Measurements from ENCODE around the gene GRM8. TPM values are rescaled to one million over a fixed set of nuclear protein-coding genes. Genes with fewer than 3 reads are reported as not detected.

The GRM8 gene
- total RNA-seq, 3 donors from 2014 or later = not detected

DNA sequence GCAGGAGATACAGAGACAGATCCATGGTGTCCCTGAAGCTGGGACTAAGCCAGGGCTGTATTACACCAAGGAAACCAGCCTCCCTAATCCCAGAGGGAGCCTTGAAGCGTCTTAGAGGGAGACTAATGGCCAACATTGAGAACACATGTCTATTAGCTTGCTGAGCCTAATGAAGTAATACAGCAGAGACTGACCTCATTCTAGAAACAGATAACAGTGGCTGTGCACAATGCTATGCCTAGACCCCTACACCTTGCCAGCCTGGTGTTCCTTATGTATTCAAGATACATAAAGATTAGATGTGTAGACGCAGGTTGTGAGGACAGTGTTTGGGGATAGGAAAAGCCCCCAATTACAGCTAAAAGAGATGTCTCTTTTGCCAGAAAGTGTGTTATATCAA lies 19.1 kb downstream of the GRM8 start:
- H3K4me1 ChIP-seq = no peaks in the 10 kb centered on the region
- no peak overlapping the region for H3K4me3 ChIP-seq
- no peaks in the 10 kb centered on the region for H3K36me3 ChIP-seq
- TF ChIP-seq POLR2A (IDR thresholded peaks at IDR 0.05) (no peak), POLR2AphosphoS5 (IDR thresholded peaks at IDR 0.05) (no peak)
- TF ChIP-seq, protein P1, sequence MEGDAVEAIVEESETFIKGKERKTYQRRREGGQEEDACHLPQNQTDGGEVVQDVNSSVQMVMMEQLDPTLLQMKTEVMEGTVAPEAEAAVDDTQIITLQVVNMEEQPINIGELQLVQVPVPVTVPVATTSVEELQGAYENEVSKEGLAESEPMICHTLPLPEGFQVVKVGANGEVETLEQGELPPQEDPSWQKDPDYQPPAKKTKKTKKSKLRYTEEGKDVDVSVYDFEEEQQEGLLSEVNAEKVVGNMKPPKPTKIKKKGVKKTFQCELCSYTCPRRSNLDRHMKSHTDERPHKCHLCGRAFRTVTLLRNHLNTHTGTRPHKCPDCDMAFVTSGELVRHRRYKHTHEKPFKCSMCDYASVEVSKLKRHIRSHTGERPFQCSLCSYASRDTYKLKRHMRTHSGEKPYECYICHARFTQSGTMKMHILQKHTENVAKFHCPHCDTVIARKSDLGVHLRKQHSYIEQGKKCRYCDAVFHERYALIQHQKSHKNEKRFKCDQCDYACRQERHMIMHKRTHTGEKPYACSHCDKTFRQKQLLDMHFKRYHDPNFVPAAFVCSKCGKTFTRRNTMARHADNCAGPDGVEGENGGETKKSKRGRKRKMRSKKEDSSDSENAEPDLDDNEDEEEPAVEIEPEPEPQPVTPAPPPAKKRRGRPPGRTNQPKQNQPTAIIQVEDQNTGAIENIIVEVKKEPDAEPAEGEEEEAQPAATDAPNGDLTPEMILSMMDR (IDR thresholded peaks at IDR 0.05) = no peak
- no peaks in the 10 kb centered on the region for H3K27me3 ChIP-seq
- no peak for DNase-seq (ENCODE audit: low spot score in 2 of 2)
- H3K27ac ChIP-seq = no peak overlapping the region
- intact Hi-C loops (cut with DNase I; ENCODE audit: low total_unique reads) = no loop called here
- no peaks in the 10 kb centered on the region for H3K9me3 ChIP-seq

DNA sequence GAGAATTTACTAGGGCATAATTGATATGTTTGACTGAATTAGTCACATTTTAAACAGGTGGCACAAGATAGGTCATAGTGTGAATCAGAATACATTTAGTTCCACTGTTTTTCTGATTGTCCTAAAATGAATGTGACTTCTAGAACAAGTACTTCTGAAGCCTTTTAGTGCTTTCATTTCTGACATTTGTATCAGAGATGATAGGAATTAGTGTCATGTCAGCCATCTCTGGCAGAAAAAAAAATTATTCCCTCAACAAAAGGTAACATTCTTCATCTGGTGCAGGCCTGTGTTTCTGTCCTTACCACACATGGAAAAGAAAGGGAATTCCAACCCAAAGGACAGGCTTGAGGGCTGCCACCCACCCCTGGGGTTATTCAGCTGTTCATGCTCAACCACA lies 21.3 kb downstream of the GRM8 start:
- Histone ChIP-seq H3K27me3 (peaks cover 0 to 8% of the 10 kb centered on the region in 2 donors), H3K9me3 (no peaks in the 10 kb centered on the region), H3K4me1 (no peaks in the 10 kb centered on the region), H3K27ac (no peak overlapping the region), H3K4me3 (no peak overlapping the region), H3K36me3 (no peaks in the 10 kb centered on the region)
- TF ChIP-seq, protein P1 (IDR thresholded peaks at IDR 0.05) = no peak
- no peak for TF ChIP-seq POLR2AphosphoS5 (IDR thresholded peaks at IDR 0.05)
- TF ChIP-seq POLR2A (IDR thresholded peaks at IDR 0.05) = no peak
- intact Hi-C loops (cut with DNase I; ENCODE audit: low total_unique reads) = no loop called here
- DNase-seq (ENCODE audit: low spot score in 2 of 2) = no peak

DNA sequence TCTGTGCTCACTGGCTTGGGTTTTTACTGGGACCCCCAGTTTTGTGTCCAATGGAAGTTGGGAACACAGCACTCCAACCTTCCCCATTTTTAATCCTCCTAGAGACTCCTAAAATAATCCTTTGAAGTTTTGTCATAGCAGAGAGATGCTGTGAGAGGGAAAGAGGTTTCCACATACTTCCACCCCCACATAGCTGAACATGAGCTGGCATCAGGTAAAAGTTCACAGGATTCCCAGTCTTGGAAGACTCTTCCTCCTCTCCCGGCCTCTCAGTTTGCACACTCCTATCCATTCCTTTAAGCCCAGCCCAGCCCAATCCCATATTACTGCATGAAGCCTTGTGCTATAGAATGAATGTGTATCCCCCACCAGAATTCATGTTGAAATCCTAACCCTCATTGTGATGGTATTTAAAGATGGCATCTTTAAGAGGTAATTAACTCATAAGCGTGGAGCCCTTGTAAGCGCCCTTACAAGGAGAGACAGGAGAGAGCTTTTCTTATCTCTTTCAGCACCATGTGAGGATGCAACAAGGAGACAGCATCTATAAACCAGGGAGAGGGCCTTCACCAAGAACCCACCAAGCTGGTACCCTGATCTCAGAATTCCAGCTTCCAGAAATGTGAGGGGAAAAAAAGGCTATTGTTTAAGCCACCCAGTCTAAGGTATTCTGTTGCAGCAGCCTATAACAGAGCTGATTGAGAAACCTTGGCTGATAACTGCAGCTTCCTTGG lies 22.4 kb downstream of the GRM8 start:
- peaks cover 0 to 8% of the 10 kb centered on the region in 2 donors for H3K27me3 ChIP-seq
- H3K36me3 ChIP-seq = no peaks in the 10 kb centered on the region
- intact Hi-C loops (cut with DNase I; ENCODE audit: low total_unique reads) = no loop called here
- DNase-seq (ENCODE audit: low spot score in 2 of 2) = no peak
- no peak overlapping the region for H3K4me3 ChIP-seq
- H3K9me3 ChIP-seq = no peaks in the 10 kb centered on the region
- no peaks in the 10 kb centered on the region for H3K4me1 ChIP-seq
- TF ChIP-seq POLR2A (IDR thresholded peaks at IDR 0.05) = no peak
- TF ChIP-seq POLR2AphosphoS5 (IDR thresholded peaks at IDR 0.05) = no peak
- TF ChIP-seq, protein P1 (IDR thresholded peaks at IDR 0.05) = no peak
- no peak overlapping the region for H3K27ac ChIP-seq

DNA sequence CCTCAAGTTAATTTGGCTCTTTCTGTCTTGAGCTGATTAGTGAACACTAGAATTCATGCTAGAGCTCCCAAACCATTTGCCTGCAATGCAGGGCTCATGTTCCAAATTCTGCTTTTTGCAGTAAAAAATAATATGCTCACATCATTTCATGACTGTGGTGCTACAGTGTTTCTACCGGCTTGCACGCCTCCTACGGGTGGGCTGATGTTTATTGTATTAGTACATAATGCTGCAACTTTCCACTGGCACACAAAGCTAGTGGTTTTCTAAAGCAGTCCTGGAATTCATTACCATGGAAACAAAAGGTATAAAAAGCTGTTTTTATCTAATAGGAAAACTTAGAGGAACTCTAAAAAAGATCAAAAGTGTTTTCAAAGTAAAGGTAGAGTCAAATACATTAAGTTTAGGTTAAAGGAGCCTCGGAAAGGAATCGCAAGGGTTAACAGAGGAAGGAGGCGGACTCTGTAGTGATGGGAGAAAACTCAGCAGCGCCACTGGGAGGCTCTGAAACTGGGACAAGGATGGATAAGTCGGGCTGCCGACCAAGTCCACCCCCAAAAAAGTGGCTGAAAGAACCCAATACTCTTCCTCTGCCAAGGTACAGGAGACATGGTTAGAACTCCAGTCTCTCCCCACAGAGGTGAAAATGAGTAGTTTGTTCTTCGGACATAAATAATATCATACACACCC lies 25.9 kb downstream of the GRM8 start:
- no peak for DNase-seq (ENCODE audit: low spot score in 2 of 2)
- no peaks in the 10 kb centered on the region for H3K36me3 ChIP-seq
- TF ChIP-seq POLR2AphosphoS5 (IDR thresholded peaks at IDR 0.05) (no peak), POLR2A (IDR thresholded peaks at IDR 0.05) (no peak)
- TF ChIP-seq, protein P1 (IDR thresholded peaks at IDR 0.05) = no peak
- no peak overlapping the region for H3K4me3 ChIP-seq
- intact Hi-C loops (cut with DNase I; ENCODE audit: low total_unique reads) = no loop called here
- H3K9me3 ChIP-seq = no peaks in the 10 kb centered on the region
- no peak overlapping the region for H3K27ac ChIP-seq
- H3K27me3 ChIP-seq = peaks cover 0 to 16% of the 10 kb centered on the region in 2 donors
- H3K4me1 ChIP-seq = no peaks in the 10 kb centered on the region

DNA sequence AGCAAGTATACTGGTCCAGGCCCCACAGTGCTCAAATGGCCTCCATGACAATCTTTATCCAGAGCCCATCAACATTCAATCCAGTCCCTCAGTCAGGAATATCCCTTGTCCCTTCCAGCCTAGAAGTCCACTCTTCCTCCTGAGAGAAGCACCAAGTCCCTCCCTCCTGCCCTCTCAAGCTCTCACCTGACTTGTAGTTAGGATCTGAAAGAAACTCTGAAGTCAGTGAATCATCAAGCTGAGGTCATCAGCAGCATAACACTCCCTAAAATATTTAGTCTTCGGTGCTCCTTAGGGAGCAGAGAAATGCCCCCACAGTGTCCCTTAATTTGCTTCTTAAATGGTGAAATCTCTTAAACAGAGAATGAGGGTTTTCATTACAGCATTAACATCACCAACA lies 31.0 kb downstream of the GRM8 start:
- H3K4me1 ChIP-seq = no peaks in the 10 kb centered on the region

More for the DNA sequence above, 31.0 kb downstream of the GRM8 start:
- DNase-seq (ENCODE audit: low spot score in 2 of 2) = no peak
- no peak overlapping the region for H3K4me3 ChIP-seq
- no peaks in the 10 kb centered on the region for H3K36me3 ChIP-seq
- TF ChIP-seq POLR2AphosphoS5 (IDR thresholded peaks at IDR 0.05) (no peak), POLR2A (IDR thresholded peaks at IDR 0.05) (no peak)
- TF ChIP-seq, protein P1 (IDR thresholded peaks at IDR 0.05) = no peak
- peaks cover 0 to 11% of the 10 kb centered on the region in 2 donors for H3K27me3 ChIP-seq
- H3K27ac ChIP-seq = no peak overlapping the region
- intact Hi-C loops (cut with DNase I; ENCODE audit: low total_unique reads) = no loop called here
- H3K9me3 ChIP-seq = no peaks in the 10 kb centered on the region

Measured in breast epithelium (tissue), 4 donors.